GM19043 (cell line): ENCODE measurements around the gene MYLK.
"Not testable (repeated sequence)": the region's sequence is repeated elsewhere in the genome, so short reads cannot be mapped to it uniquely, and the experiment has no call there.

Source experiments
- ATAC-seq: cut with Tn5 transposase; IDR thresholded peaks from one replicate; pipeline ENCODE4 v1.9.1; 2021; ENCODE audit warnings: low read depth; ENCODE audit not compliant: unreplicated experiment

The MYLK gene

DNA sequence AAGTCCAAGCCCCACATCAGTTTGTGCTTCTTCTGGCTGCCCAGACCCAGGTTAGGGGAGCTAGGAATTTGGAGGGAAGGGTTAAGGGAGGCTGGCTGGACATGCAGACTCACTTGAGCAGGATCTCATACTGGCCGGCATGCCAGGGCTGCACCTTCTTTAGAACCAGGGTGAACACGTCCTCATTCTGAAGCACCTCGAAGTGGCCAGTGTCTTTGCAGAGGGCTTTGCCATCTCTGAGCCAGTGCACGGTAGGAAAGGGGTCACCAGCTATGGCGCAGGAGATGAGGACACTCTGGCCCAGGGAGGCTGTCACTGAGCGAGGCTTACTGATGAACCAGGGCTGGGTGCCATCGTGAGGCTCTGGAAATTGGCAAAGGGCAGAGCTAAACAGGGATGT lies 176.5 kb downstream of the MYLK start:
- not testable (repeated sequence) for ATAC-seq

DNA sequence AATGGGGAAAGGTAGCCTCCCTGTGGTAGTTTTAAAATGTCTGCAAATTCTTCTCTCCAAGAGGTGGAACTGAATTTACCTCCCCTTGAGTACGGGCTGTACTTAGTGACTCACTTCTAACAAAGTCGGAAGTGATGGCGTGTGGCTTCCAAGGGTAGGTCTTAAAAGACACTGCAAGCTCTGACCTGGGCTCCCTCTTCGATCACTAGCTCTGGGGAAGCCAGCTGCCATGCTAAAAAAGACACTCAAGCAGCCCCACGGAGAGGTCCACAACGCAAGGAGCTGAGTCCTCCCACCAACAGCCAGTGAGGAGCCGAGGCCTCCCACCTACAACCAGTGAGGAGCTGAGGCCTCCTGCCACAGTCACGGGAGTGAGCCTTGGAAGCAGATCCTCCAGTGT lies 177.3 kb downstream of the MYLK start:
- no peak for ATAC-seq

DNA sequence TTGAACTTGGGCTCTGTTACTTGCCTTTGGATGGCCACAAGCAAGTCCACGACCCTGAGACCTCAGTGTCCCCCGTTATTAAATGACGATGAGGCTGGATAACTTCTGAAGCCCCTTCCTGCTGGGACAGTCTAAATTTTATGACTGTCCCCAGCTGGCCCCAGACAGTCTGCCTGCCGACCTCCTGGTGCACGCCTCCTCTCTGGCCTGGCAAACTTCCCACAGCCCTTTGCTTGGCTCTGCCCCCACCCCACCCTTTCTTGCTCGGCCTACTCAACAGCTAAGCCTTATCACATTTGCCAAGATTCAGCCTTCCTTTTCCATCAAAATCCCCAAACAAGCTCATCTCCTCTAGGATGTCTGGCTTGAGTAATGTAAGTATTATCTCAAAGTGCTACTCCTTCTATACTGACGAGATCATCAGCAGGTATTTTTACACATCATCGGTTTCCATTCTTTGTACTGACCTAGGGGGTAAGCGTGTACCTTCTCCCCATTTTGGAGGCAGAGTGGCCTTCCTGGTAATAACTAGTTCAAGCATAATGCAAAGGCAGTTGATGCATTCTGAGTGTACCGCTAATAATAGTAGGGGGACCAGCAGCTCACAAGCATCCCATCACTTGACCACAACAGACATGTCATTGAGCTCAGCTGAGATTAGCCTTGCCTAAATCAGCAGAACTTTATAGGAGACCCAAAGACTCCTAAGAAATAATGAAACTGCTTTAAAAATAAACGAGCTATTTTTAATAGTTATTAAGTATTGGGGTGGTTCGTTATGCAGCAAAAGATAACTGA lies 178.4 kb downstream of the MYLK start:
- ATAC-seq = no peak

DNA sequence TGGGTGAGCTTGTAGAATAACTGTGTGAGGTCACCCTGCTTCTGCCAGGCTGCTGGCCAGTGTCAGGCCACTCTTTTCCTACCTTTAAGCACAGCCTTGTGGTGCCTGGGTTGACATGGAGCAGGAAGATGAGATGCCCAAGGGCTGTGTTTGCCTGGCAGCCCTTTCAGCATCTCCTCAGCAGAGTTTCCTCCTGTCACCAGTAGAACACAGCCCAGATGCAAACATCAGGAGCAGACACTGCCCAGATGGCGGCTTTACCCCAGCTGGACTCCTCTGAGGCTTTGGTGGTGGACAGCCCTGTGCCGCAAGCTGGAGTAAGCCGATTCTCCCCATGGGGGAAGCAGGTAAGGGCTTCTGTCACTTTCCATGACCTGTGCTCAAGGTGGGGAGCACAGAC lies 180.5 kb downstream of the MYLK start:
- ATAC-seq = not testable (repeated sequence)

DNA sequence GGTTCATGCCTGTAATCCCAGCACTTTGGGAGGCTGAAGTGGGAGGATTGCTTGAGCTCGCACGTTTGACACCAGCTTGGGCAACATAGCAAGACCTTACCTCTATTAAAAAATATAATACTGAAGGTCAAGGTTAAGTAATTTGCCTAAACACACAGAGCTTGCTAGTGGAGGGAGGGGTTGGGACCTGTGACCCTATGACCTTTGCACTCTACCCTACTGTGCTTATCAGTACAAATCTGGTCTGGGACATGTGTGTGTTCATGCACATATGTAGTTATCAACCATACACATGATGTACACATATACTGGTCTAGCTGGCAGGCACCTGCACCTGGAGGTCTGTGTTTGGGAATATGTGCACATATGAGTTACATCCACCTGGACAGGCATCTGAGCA lies 181.4 kb downstream of the MYLK start:
- no peak for ATAC-seq

DNA sequence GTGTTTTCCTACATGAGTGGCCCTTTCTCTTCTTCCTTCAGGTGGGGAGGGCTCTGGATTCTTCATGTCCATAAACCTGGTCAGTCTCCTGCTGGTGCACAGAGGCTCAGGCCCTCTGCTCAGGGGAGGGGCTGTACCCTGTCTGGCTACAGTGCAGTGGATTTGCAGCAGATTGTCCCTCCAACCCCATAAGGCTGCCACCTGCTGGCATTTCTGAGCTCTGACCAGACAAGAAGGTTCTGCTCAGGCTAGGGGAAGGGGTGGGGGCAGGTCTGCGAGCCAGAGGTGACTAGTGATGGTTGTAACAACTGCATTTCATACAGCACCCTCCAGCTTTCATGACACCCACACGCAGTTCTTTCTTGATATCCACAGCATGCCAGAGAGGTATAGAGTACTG lies 182.1 kb downstream of the MYLK start:
- ATAC-seq = not testable (repeated sequence)

DNA sequence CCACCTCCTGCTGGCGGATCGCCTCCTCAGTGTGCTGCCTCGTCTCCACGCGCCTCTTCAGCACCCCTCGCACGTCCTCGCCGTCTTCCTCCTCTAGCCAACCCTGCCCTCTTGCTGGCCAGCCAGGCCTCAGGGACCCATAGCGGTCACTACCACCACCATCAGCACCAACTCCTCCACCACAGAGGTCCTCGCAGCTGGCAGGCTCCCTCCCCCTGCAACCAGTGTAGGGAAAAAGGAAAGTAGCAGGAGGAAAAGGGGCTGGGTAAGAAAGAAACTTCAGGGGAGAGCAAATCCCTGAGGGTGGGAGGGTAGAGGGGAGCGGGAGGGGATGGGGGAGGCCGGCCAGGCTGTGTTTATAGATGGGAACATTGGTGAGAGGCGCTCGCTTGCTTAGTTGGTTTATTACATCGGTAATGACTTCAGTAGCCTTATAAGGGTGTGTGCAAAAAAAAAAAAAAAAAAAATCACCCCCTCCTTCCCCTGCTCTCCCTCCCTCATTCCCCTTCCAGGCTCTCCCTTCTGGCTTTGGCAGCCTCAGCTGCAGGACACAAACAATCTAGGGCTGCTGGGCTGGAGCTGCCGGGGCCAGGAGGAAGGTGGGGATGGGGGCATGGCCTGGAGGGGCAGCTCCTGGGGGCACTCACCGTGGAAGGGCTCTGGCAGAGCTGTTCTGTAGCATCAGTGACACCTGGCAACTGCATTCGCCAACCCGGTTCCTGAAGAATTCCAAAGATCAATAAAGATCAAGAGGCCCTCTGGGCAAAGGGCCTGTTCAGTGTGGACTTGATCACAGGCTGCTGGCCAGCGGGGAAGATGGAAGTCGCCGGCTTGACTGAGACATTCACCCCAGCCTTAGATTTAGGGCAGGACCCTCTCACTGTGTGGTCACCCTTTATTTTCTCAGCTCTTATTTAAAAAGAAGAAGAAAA lies 183.1 kb downstream of the MYLK start:
- ATAC-seq = no peak

DNA sequence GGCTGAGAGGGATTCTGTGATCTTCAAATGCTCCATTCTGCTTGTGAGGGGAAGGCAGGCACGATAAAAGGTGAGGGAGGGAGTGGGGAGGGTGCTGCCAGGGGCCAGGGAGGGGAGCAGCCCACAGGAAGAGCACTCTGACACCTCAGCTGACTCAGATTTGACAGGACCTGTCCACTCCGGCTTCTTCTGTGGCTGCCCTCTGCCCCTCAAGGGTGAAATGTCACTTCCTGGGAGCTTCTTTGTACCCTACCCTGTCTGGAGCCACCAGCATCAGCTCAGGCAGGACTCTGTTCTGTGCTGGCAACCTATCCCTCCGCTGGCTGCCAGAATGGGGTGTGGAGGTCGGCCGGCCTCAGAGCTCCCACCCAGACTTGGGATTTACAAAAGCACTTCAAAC lies 185.3 kb downstream of the MYLK start:
- no peak for ATAC-seq

DNA sequence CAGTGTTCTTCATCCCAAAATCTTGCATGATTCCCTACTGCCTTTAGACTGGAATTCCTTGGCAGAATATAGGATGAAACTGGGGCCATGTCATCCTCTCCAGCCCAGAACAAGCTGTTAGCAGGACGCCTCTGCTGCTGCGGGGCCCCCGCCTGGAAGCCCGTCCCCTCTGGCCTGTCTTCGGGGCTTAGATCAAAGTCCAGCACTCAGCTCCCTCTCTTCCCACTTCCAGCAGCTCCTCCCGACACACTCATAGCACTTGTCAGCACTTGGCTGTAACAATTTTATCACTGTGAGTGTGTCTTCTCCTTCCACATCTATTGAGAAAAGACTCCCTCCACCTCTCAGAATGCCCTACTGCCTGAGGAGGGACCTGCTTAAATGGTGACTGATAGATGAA lies 187.3 kb downstream of the MYLK start:
- ATAC-seq = no peak

DNA sequence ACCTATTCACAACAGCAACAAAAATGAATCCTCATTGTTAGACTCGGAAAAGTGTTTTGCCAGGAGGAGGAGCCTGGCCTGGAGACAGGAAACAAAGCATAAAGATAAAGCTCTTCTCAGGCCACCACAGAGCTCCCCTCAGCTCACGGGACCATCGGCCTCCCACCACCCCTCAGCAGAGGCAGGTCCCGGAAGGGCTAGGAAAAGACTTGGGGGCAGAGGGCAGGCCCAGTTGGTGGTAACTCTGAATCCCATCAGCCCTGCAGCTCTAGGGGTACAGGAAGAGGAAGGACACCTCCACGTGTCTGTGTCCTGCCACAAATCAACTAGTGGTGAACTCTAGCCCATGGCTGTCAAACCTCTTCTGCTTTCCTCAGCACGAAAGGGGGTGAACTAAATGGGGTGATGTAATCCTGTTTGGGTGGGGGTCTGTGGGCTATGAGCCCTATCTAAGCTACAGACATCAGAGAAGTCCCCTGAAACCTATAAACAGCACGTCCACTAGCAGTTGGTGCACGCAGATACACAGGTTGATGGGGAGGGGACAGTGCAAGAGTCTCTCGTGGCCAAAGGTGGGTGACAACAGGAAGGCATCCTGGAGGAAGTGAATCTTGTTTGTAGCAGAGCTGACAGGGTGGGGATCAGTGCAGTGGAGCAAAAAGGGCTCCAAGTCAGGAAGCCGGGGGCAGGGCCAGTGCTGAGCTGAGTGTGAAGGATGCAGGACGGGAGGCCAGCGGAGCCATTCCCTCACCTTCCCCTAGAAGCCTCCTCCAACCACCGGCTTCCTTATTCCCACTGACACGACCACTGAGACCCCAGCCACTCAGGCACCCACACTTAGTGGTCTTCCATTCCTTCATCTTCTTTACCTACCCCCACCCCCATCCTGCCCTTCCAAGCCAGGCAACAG lies 188.1 kb downstream of the MYLK start:
- no peak for ATAC-seq

DNA sequence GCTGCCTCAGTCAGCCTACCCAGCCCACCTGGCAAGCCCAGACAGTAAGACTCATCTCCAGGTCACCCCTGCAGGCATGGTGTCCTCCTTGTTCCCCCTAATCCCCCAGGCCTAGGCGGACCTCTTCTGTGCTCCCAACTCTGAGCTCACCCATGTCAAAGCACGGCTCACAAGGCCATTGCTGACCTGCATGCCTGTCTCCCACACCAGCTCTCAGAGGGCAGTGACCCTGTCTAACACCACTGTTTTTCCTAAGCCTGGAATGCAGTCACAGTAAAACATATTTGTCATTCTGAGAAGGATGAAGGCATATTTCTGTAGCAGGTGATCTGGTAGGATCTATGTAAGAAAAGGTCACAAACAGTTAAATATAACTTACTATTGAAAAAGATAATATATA lies 189.0 kb downstream of the MYLK start:
- ATAC-seq = no peak

DNA sequence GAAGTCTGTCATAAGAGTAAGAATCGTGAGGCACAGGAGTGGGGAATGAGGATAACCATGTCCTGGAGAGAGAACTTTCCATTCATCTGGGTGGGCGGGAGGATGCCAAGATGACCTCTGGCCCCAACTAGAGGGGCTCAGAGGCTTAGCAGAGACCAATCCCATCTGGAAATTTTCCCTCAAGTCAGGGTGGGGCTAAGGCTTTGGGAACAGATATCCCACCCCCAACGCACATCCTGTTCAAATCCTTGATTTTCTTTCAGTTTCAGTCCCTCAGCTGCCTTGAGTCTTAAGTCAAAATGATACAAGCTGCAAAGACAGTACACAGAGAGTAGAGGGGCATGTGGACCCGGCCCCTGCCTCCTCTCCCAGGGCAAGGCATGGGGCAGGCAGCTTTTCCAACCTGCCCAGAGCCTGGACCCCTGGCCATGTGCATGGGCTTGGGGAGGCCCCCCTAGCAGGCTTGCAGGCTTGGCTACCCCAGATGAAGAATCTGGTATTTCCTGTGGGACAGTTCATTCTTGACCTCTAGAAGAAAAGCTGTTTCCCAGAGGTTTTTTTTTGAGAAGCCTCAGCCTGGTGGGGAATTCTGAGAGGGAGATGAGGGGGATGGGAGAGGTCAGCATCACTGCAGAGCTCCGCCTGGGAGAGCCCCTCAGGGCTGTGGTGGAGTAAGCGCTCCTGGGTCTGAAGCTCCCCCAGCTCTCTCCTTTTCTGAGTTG lies 189.6 kb downstream of the MYLK start:
- ATAC-seq = no peak

DNA sequence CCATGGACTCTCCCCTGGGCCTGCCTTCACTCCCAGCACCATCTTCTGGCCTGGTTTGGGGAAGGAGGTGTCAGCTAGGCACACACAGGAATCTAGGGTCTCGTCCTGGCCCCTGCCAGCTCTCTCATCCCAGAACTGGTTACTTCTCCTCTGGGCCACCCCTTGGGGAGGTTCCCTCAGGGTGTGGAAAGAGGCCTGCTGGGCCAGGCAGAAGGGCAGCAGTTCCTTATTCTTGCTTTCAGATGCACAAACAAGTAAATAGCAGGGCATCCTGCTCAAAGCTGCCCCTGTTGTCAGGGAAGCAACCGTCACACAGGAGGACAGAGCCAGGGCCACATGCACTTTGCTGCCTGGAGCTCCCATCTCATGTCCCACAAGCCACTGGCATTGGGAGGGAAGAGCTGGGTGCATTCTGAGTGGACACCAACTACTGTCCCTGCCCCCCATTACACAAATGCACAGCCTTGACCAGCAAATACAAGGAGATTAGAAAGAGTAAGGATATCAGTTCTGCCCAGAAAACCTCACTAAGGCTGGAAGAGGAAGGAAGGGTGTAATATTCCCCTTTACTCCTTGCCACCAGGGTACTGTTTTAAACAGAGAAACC lies 190.4 kb downstream of the MYLK start:
- ATAC-seq = no peak

DNA sequence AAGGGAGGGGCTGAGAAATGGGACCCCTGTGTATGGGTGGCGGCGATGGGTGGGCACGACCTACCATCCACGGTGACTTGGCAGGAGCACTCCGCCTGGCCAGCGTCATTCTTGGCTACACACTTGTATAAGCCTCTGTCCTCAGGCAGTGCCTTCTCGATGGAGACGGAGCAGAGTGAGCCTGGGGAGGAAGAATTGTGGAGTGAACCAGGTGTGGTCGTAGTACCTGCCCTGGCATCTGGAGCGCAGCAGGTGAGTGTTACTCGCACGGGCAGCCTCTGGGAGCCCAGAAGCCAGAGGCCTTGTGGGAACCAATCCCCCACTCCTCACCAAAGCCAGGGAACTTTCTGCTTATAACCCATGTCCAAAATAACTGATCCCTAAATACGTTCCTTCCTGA lies 191.5 kb downstream of the MYLK start:
- ATAC-seq = no peak

DNA sequence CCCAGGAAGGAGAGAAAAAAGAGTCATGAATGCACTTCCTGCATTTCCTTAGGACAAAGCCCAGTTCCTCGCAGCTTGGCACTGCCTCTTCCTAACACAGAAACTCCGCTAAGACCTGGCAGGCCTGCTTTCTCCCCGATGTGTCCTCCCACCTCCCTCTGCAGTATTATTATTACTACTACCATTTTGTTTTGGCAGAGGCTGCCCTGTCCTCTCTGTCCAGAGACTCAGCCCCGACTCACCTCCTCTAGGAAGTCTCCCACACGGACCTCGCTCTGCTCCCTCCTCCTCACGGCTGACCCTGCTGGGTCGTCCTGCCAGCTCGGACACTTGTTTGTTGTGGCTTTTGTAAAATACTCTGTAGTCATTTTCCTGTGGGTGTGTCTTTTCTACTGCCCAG lies 192.1 kb downstream of the MYLK start:
- ATAC-seq = no peak

DNA sequence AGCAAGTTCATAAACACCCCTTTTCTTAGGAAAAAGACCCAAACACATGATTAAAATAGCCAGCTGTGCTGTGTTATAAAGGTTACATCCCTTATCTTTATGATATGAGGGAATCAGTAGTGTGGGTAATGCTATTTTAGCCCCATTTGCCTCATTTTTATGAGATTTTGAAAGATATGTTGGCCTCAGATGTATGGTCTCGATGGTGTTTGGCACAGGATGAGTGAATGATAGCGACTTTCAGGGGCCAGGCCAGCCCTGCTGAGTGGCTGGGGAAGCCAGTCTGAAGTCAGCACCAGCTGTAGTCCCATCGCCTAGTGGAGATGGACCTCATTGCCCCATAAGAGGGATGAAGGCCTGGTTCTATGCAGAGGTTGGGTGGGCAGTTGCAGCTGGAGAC lies 194.3 kb downstream of the MYLK start:
- no peak for ATAC-seq

DNA sequence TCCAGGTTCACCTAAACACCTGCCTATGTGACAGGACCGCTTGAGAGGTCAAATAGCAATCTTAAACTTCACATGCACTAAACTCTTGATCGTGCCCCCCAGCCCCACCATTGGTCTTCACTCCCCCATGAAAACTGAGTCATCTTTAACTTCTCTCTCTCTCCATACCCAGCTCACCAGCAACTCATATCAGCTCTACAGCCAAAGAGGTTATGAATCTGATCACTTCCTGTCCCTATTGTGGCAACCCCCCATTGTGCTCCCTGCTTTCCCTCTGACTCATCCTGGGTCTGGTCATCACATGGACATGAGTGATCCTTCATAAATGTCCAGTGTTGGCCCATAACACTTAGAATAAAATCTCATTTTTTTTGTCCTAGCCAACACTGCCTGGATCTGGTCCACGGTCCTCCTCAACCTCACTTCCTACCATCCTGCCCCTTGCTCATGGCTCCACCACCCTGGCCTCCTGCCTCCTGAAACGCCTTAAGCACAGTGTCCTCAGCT lies 195.8 kb downstream of the MYLK start:
- no peak for ATAC-seq

DNA sequence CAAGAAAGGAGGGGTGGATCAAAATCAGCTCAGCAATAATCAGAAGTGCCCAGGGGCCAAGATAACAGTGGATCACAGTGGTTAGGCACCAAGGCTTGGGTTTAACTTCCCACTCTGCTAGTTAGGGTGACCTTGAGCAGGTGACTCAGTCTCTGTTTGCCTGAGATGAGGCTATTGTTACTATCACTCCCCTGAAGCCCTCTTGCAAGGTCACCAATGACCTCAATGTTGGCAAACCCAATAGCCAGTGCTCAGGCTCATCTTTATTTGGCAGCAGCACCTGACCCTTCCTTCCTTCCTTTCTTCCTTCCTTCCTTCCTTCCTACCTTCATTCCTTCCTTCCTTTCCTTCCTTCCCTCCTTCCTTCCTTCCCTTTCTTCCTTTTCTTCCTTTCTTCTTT lies 196.8 kb downstream of the MYLK start:
- no peak for ATAC-seq

DNA sequence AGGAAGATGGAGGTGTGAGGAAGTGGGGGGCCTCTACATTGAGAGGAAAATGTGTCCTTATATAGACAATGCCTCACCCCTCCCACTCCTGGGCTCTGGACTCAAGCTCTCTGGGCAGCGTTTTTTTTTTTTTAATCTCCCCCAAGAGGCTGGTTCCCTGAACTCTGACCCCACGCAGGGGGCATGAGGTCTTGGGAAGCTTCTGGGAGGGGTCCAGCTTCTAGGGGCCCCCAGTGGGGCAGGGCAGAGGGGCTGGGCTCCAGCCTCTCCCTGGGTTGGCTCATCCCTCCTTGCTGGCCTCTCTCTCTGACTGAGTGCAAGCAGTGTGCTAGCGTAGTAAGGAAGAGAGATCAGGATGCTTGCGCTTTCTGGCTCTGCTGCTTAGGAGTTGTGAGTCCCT lies 197.9 kb downstream of the MYLK start:
- no peak for ATAC-seq

DNA sequence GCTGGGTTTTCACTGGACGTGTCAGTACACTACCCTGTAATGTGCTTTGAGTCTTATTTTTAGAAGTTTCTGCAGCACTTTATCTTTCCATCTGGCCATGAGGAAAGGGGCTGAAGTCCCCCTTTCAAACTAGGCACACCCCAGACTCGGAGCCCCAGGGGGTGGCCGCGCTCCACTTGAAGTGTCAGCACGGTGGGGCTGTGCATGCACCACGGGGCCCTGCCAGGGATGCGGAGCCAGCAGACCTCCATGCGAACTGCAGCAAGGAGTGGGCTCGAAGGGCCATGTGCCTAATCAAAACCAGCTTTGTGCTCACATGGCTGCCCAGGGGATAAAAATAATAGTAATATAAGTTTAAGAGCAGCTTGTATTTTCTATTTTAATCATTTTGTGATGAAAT lies 198.4 kb downstream of the MYLK start:
- ATAC-seq = no peak
